HG03354 (cell line): Measurements from ENCODE around the gene POF1B.

ENCODE experiments used
- ATAC-seq: cut with Tn5 transposase; IDR thresholded peaks from one replicate; pipeline ENCODE4 v1.9.1; 2021; ENCODE audit warnings: mild to moderate bottlenecking; ENCODE audit not compliant: unreplicated experiment, poor library complexity, severe bottlenecking

POF1B gene

GRCh38 chrX:85244450-85245211 is 134.8 kb downstream of the POF1B start:
- peak; percentile 49 for ATAC-seq

GRCh38 chrX:85243761-85244449 is 135.6 kb downstream of the POF1B start, which contains the start of the genes SATL1 and ZNF711:
SATL1 (minus strand) TSS chrX:85243779; CDS start chrX:85108968, 134,811 bp downstream.
ZNF711 (plus strand) TSS chrX:85243991; CDS start chrX:85247573, 3,582 bp downstream.
- ATAC-seq = peak; percentile 53

GRCh38 chrX:85243155-85243554 is 136.3 kb downstream of the POF1B start:
- no peak for ATAC-seq
